Astrocyte (in vitro differentiated cells and primary cell): ENCODE results near the gene DLGAP4.

ENCODE experiments used
- CTCF ChIP-seq: IDR thresholded peaks from 2 replicates; pipeline ENCODE4 v1.5.1; 2011; ENCODE audit warnings: low read depth, mild to moderate bottlenecking, inconsistent platforms, low read length, moderate library complexity; ENCODE audit not compliant: insufficient read depth
- EZH2 ChIP-seq: IDR thresholded peaks from 2 replicates; pipeline ENCODE4 v1.6.1; 2012; ENCODE audit warnings: mild to moderate bottlenecking, low read length, inconsistent platforms; ENCODE audit not compliant: insufficient read depth

GRCh38 chr20:36542516-36543183 lies 236.5 kb downstream of the DLGAP4 start:
- TF ChIP-seq CTCF (no peak), EZH2 (no peak)
